NCI-H2107 treated with DMSO at 0.1 percent for 48 hours (cell line): ENCODE results near the gene CBX1.
A peak's percentile ranks its signal among the peaks of the same experiment; 100 is the strongest.
"Not testable (repeated sequence)": the region's sequence is repeated elsewhere in the genome, so short reads cannot be mapped to it uniquely, and the experiment has no call there.

Experiments used
- DNase-seq: peaks from one replicate; lab custom pipeline; 2025; ENCODE audit not compliant: unreplicated experiment; lab: John Stamatoyannopoulos, UW

CBX1 gene

GRCh38 chr17:48053758-48054237 lies 47.5 kb downstream of the CBX1 start:
- DNase-seq = no peak

- peak; percentile 80 for DNase-seq
Measured at GRCh38 chr17:48052956-48053757, 48.1 kb downstream of the CBX1 start.

- no peak for DNase-seq
Measured at GRCh38 chr17:48051706-48052486, 49.4 kb downstream of the CBX1 start.

- no peak for DNase-seq
Measured at GRCh38 chr17:48051283-48051682, 50.0 kb downstream of the CBX1 start.

GRCh38 chr17:48048384-48049126 lies 52.7 kb downstream of the CBX1 start:
- DNase-seq = no peak

DNA sequence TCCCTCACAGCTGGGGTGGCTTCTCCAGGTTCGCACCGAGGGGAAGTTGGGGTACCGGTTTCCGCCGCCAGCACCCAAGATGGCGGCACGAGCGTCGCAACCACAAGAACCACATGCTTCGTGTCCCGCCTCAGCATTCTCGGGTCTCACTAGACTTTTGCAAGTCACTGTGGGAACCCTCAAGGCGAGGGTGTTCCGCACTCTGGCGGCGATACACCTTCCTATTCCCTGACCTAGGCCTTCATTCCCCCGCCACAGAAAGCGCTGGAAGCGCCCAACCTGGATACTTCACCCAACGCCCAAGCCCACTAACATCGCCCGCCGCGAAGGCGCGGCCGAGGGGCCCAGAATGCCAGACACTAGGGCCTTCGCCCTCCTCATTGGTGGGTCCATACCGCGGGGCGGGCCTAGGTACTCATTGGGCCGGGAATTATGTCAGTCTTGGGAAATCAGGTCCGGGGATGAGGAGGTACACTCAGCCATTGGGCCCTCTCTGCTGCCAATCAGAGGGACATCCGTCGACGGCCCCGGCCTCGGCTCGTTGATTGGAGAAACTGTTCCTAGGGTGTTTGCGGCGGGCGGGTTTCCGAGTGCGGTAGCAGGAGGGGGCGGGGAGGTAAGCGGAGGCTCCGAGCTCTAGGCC lies 53.4 kb downstream of the CBX1 start, which contains the start of gene NFE2L1:
Gene NFE2L1 (plus strand): TSS at position 619 of the 643 bp plus-strand sequence. CDS start 2,760 bp downstream, outside the sequence.
- peak; percentile 96 for DNase-seq

- DNase-seq = no peak
Measured at GRCh38 chr17:48047113-48047740, 54.1 kb downstream of the CBX1 start.

DNA sequence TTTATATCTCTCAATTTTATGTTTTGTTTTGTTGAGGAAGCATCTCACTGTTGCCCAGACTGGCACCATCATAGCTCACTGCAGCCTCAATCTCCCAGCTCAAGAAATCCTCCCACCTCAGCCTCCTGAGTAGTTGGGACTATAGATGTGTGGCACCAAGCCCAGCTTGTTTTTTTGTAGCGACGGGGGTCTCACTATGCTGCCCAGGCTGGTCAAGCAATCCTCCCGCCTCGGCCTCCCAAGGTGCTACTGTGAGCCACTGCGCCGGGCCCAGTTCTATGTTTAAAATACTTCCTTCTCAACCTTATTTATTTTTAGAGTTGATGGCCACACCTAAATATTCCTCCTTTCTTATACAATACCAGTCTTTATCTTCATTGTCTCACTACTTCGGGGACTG lies 55.0 kb downstream of the CBX1 start:
- no peak for DNase-seq

GRCh38 chr17:48045316-48046001 lies 55.8 kb downstream of the CBX1 start:
- DNase-seq = no peak

GRCh38 chr17:48044851-48045250 lies 56.4 kb downstream of the CBX1 start:
- no peak for DNase-seq

- no peak for DNase-seq
Measured at GRCh38 chr17:48043176-48043575, 58.1 kb downstream of the CBX1 start.

DNA sequence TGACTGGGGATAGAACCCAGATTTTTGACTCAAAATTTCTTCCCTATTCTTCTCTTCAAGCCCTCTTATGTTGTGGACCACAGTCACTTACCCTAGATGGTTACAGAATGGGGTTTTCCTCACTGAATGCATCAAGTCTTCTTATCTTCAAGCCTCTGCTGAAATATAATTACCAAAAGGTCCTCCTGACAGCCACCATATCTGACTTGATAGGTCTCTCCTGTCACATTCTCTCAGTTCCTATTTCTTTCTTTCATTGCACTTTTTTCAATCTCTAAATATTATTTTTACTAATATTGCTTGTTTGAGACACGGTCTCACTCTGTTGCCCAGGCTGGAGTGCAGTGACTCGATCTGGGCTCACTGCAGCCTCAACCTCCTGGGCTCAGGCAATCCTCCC lies 62.6 kb downstream of the CBX1 start:
- no peak for DNase-seq

- DNase-seq = no peak
Measured at GRCh38 chr17:48037838-48038323, 63.4 kb downstream of the CBX1 start.

DNA sequence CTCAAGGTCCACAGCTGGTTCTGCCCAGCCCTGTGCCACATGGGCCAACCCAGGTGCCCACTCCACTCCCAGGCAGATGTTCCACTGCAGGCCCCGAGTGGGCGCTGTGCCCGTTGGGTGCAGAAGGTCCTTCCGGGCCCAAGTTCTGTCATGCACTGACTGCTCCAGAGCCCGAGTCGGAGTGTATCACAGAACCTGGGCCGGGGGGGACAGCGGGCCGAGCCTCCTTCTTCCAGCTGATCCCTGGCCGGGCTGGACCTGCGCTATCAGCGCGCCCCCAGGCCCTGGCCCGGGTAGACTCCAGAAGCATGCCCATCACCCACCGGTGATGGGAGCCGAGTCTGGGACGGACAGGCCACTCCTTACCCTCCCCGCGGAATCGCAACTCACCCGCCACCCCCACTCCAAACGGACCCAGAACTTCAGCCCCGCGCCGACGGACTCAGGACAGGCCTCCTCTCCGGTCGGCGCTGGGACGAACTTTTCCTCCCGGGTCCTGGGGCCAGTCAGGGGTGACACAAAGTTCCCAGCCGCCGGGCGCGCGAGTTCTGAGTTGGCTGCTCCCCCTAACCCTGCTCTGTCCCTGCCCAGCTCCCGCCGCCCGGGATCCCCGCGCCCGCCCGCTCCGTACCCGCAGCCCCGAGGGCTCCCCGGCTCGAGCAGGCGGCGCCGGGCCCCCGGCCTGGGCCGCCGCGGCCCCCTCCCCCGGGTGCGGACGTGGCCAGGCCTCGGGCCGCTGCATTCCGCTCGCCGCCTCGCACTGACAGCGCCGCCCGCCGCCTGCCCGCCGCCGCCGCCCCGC lies 64.0 kb downstream of the CBX1 start, which contains the start of gene COPZ2:
Gene COPZ2 (minus strand): TSS at position 762 of the 802 bp plus-strand sequence. CDS start 20 bp downstream, at position 742.
- DNase-seq = no peak

- DNase-seq = no peak
Measured at GRCh38 chr17:48036693-48037035, 64.6 kb downstream of the CBX1 start.

GRCh38 chr17:48034734-48035133 lies 66.5 kb downstream of the CBX1 start:
- not testable (repeated sequence) for DNase-seq

GRCh38 chr17:48031966-48032365 lies 69.3 kb downstream of the CBX1 start:
- DNase-seq = no peak

- no peak for DNase-seq
Measured at GRCh38 chr17:48030531-48030930, 70.7 kb downstream of the CBX1 start.

GRCh38 chr17:48028736-48029135 lies 72.5 kb downstream of the CBX1 start:
- no peak for DNase-seq
